GM10248 (cell line): ENCODE data around the gene ACAD10.
"Not testable (repeated sequence)": the region's sequence is repeated elsewhere in the genome, so short reads cannot be mapped to it uniquely, and the experiment has no call there.

Source experiments
- CTCF ChIA-PET: fragments of 300-600 bp; sonication (Branson Sonifier 250); formaldehyde crosslinking; extraction: SDS; loops from one replicate; lab custom pipeline; 2021; ENCODE audit warnings: antibody characterized with exemption; lab: Yijun Ruan, JAX
- POLR2A ChIA-PET: fragments of 350-650 bp; sonication (Branson Sonifier 250); formaldehyde crosslinking; extraction: SDS; loops from one replicate; lab custom pipeline; 2020; ENCODE audit warnings: antibody characterized with exemption; lab: Yijun Ruan, JAX
- DNase-seq: peaks from one replicate; pipeline ENCODE4 v3.0.0; 2012; ENCODE audit errors: extremely low spot score
- CTCF ChIP-seq: IDR thresholded peaks from 2 replicates; pipeline ENCODE4 v1.5.1; 2012; ENCODE audit warnings: mild to moderate bottlenecking, low read depth; ENCODE audit errors: extremely low read depth, missing control alignments, control extremely low read depth

The ACAD10 gene

GRCh38 chr12:111728795-111729194, 42.9 kb downstream of the ACAD10 start:
- POLR2A ChIA-PET = interaction anchor here (0.6 kb wide), 1 partner anchor 41 kb away, joined by 4 read pairs; no protein-coding TSS in a partner anchor
- no peak for DNase-seq
- CTCF ChIA-PET = interaction anchor here (1.3 to 2.3 kb wide), 3 partner anchors 14 to 333 kb away, joined by 3 to 9 read pairs (median 9); no protein-coding TSS in a partner anchor
- TF ChIP-seq CTCF = no peak

GRCh38 chr12:111730420-111730819, 44.6 kb downstream of the ACAD10 start:
- no peak for TF ChIP-seq CTCF
- ChIA-PET POLR2A (no interaction called here), CTCF (interaction anchor here (1.2 to 2.3 kb wide), 3 partner anchors 16 to 82 kb away, joined by 4 to 9 read pairs (median 9); no protein-coding TSS in a partner anchor)
- no peak for DNase-seq

GRCh38 chr12:111732786-111733185, 46.9 kb downstream of the ACAD10 start:
- TF ChIP-seq CTCF = no peak
- no peak for DNase-seq
- POLR2A ChIA-PET = interaction anchor here (0.6 kb wide), 1 partner anchor 143 kb away, joined by 3 read pairs; no protein-coding TSS in a partner anchor
- CTCF ChIA-PET = interaction anchor here (2.5 kb wide), 1 partner anchor 80 kb away, joined by 10 read pairs; no protein-coding TSS in a partner anchor

- ChIA-PET CTCF (interaction anchor here (2.5 kb wide), 1 partner anchor 79 kb away, joined by 10 read pairs; no protein-coding TSS in a partner anchor), POLR2A (interaction anchor here (0.7 kb wide), 1 partner anchor 48 kb away, joined by 4 read pairs; the partner anchor contains the start of gene BRAP)
- TF ChIP-seq CTCF = no peak
- DNase-seq = no peak
Observed at GRCh38 chr12:111733340-111733915, 47.6 kb downstream of the ACAD10 start.

DNA sequence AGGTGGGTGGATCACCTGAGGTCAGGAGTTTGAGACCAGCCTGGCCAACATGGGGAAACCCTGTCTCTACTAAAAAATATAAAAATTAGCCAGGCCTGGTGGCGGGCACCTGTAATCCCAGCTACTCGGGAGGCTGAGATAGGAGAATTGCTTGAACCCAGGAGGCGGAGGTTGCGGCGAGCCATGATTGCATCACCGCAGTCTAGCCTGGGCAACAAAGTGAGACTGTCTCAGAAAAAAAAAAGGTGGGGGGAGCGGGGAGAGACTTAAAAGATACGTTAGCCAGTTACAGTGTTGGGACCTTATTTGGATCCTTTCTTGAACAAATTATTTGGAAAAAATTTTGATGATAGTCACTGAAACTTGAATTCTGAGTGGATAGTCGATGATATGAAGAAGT, 53.7 kb downstream of the ACAD10 start:
- CTCF ChIA-PET, DNase-seq, POLR2A ChIA-PET: not testable (repeated sequence)

DNA sequence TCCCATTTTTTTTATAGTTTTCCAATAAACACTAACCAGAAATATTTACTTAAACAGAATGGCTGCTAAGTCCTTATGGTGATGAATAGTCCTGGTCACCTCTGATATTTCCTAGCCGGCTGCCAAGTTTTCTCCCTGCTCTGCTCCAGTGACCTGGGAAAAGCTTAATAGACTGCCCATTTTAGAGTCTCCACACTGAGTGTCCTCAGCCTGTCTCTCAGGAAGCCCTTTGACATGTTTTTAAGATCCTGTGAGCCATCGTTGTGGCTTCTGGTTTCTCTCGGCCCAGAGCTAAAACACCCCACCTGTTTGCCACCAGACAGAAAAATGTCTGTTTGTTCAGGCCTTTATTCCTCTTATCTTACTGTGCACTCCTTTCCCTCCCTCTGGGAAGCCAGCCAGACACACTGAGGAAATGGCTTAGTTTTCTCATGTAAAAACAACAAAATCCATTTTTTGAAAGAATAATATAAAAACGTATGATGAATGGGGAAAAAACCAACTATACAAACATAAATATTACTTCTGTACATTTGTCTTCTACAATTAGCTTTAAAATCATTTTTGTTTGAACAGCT, 55.5 kb downstream of the ACAD10 start:
- POLR2A ChIA-PET = no interaction called here

More for the DNA sequence above, 55.5 kb downstream of the ACAD10 start:
- DNase-seq = no peak
- CTCF ChIA-PET = interaction anchor here (0.7 to 1.4 kb wide), 4 partner anchors 13 to 89 kb away, joined by 3 to 4 read pairs (median 4); no protein-coding TSS in a partner anchor
- TF ChIP-seq CTCF = no peak
